MM.1S (cell line): ENCODE measurements around the gene POLR1B.
"Not testable (repeated sequence)": the region's sequence is repeated elsewhere in the genome, so short reads cannot be mapped to it uniquely, and the experiment has no call there.

ENCODE experiments used
- DNase-seq: peaks from one replicate; pipeline ENCODE4 v3.0.0-alpha.2; 2015
- H2AFZ ChIP-seq: fragments of 300-600 bp; sonication (generic); 2 replicates; pipeline ENCODE4 v1.6.0; 2016; ENCODE audit warnings: antibody characterized with exemption, low read length
- H3F3A ChIP-seq: fragments of 300-600 bp; sonication (generic); 2 replicates; pipeline ENCODE4 v1.6.1; 2016; ENCODE audit warnings: mild to moderate bottlenecking, antibody characterized with exemption, low read length, moderate library complexity, mixed read lengths; ENCODE audit not compliant: insufficient read depth
- H3K27ac ChIP-seq: fragments of 300-600 bp; sonication (generic); 2 replicates; pipeline ENCODE4 v1.5.1; 2016; ENCODE audit warnings: mild to moderate bottlenecking, low read length
- H3K27me3 ChIP-seq: fragments of 300-600 bp; sonication (generic); replicated peaks from 2 replicates; pipeline ENCODE4 v1.6.0; 2016; ENCODE audit warnings: low read length; ENCODE audit not compliant: insufficient read depth
- H3K36me3 ChIP-seq: fragments of 300-600 bp; sonication (generic); replicated peaks from 2 replicates; pipeline ENCODE4 v1.6.1; 2016; ENCODE audit warnings: mild to moderate bottlenecking, low read length, mixed read lengths; ENCODE audit not compliant: insufficient read depth
- H3K4me1 ChIP-seq: fragments of 300-600 bp; sonication (generic); 2 replicates; pipeline ENCODE4 v1.6.1; 2016; ENCODE audit warnings: low read length, mixed read lengths
- H3K4me2 ChIP-seq: fragments of 300-600 bp; sonication (generic); 2 replicates; pipeline ENCODE4 v1.6.0; 2016; ENCODE audit warnings: low read depth, low read length
- H3K4me3 ChIP-seq: fragments of 300-600 bp; sonication (generic); 2 replicates; pipeline ENCODE4 v1.5.1; 2016; ENCODE audit warnings: low read length, mixed read lengths
- H3K79me2 ChIP-seq: fragments of 300-600 bp; sonication (generic); 2 replicates; pipeline ENCODE4 v1.6.1; 2016; ENCODE audit warnings: mixed run types, low read length, mixed read lengths
- H3K9ac ChIP-seq: fragments of 300-600 bp; sonication (generic); 2 replicates; pipeline ENCODE4 v1.6.1; 2016; ENCODE audit warnings: low read length, mixed read lengths
- H3K9me2 ChIP-seq: fragments of 300-600 bp; sonication (generic); replicated peaks from 2 replicates; pipeline ENCODE4 v1.6.1; 2016; ENCODE audit warnings: mild to moderate bottlenecking, low read length, mixed read lengths; ENCODE audit not compliant: insufficient read depth
- H3K9me3 ChIP-seq: fragments of 300-600 bp; sonication (generic); replicated peaks from 2 replicates; pipeline ENCODE4 v1.6.1; 2016; ENCODE audit warnings: mild to moderate bottlenecking, low read length, mixed read lengths; ENCODE audit not compliant: insufficient read depth
- H4K20me1 ChIP-seq: fragments of 300-600 bp; sonication (generic); 2 replicates; pipeline ENCODE4 v1.6.1; 2016; ENCODE audit warnings: mild to moderate bottlenecking, low read length, moderate library complexity, mixed read lengths; ENCODE audit not compliant: insufficient read depth
- CTCF ChIP-seq: fragments of 300-600 bp; sonication (generic); IDR thresholded peaks from 2 replicates; pipeline ENCODE4 v1.5.1; 2016; ENCODE audit warnings: antibody characterized with exemption, low read length, mixed read lengths
- EZH2 ChIP-seq: fragments of 300-600 bp; sonication (generic); optimal IDR thresholded peaks from 2 replicates; pipeline ENCODE3; 2017; ENCODE audit warnings: low read depth, mild to moderate bottlenecking, antibody characterized with exemption, low read length, mixed read lengths
- EZH2phosphoT487 ChIP-seq: fragments of 300-600 bp; sonication (generic); IDR thresholded peaks from 2 replicates; pipeline ENCODE4 v1.6.1; 2018; ENCODE audit warnings: antibody characterized with exemption, low read length

The POLR1B gene

GRCh38 chr2:112530728-112531127, 11.5 kb upstream of the POLR1B start:
- no peak overlapping the region for H3K9ac ChIP-seq
- no peaks in the 10 kb centered on the region for H3K27me3 ChIP-seq
- TF ChIP-seq EZH2phosphoT487 (no peak), CTCF (no peak), EZH2 (no peak)
- no peaks in the 10 kb centered on the region for H4K20me1 ChIP-seq
- no peaks in the 10 kb centered on the region for H3K79me2 ChIP-seq
- no peaks in the 10 kb centered on the region for H3K9me2 ChIP-seq
- no peaks in the 10 kb centered on the region for H3K36me3 ChIP-seq
- H3K4me1 ChIP-seq, result no peaks in the 10 kb centered on the region
- no peak for DNase-seq
- H3K27ac ChIP-seq, result no peak overlapping the region
- no peak overlapping the region for H2AFZ ChIP-seq
- H3K4me3 ChIP-seq, result no peak overlapping the region
- H3F3A ChIP-seq, result no peaks in the 10 kb centered on the region
- H3K4me2 ChIP-seq, result no peak overlapping the region
- H3K9me3 ChIP-seq, result no peaks in the 10 kb centered on the region

- H3K4me3 ChIP-seq, result no peak overlapping the region
- H3K9ac ChIP-seq, result no peak overlapping the region
- TF ChIP-seq CTCF (no peak), EZH2phosphoT487 (no peak), EZH2 (no peak)
- no peak overlapping the region for H2AFZ ChIP-seq
- H3K79me2 ChIP-seq, result no peaks in the 10 kb centered on the region
- no peaks in the 10 kb centered on the region for H3K4me1 ChIP-seq
- no peak overlapping the region for H3K27ac ChIP-seq
- no peak for DNase-seq
- no peaks in the 10 kb centered on the region for H3K9me3 ChIP-seq
- H3K27me3 ChIP-seq, result no peaks in the 10 kb centered on the region
- no peaks in the 10 kb centered on the region for H3F3A ChIP-seq
- H3K9me2 ChIP-seq, result no peaks in the 10 kb centered on the region
- no peaks in the 10 kb centered on the region for H4K20me1 ChIP-seq
- no peaks in the 10 kb centered on the region for H3K36me3 ChIP-seq
- H3K4me2 ChIP-seq, result no peak overlapping the region
These were observed 7.4 kb upstream of the POLR1B start for GRCh38 chr2:112534826-112535225.

GRCh38 chr2:112536665-112537064, 5.6 kb upstream of the POLR1B start:
- not testable (repeated sequence) for H2AFZ ChIP-seq, DNase-seq, H3K27me3 ChIP-seq, H3K9me2 ChIP-seq, H3K36me3 ChIP-seq, H3K9me3 ChIP-seq, H3K79me2 ChIP-seq, H3K4me3 ChIP-seq, H4K20me1 ChIP-seq, H3K4me1 ChIP-seq, H3K9ac ChIP-seq, H3K4me2 ChIP-seq, H3K27ac ChIP-seq
- H3F3A ChIP-seq, result peaks cover 15% of the 10 kb centered on the region

DNA sequence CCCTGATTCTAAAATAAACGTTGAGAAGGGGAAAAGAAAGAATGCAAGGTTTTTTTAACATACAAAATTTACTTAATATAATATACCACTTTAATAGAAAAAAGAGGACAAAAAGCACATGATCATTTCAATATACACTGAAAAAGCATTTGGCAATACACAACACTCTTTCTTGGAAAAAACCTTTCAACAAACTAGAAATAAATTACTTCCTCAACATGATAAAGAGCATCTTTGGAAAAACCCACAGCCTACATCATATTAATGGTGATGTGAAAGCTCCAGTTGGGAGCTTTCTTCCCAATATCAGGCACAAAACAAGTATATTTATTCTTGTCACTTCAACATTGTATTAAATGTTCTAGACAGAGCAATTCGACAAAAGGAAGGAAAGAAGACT, 3.0 kb upstream of the POLR1B start:
- no peaks in the 10 kb centered on the region for H3K9me2 ChIP-seq
- no peak for TF ChIP-seq EZH2phosphoT487
- no peak for TF ChIP-seq CTCF
- no peak for TF ChIP-seq EZH2
- no peaks in the 10 kb centered on the region; the same call in 1 of the 2 replicates for H4K20me1 ChIP-seq
- no peak overlapping the region for H3K27ac ChIP-seq
- no peaks in the 10 kb centered on the region for H3K36me3 ChIP-seq
- peaks cover 21% of the 10 kb centered on the region for H3K79me2 ChIP-seq
- no peak overlapping the region for H3K4me3 ChIP-seq
- no peak overlapping the region for H2AFZ ChIP-seq
- no peak overlapping the region for H3K9ac ChIP-seq
- no peak for DNase-seq
- H3K4me2 ChIP-seq, result no peak overlapping the region
- H3K4me1 ChIP-seq, result peaks cover 9% of the 10 kb centered on the region; the same call in 1 of the 2 replicates
- no peaks in the 10 kb centered on the region for H3K9me3 ChIP-seq
- H3K27me3 ChIP-seq, result no peaks in the 10 kb centered on the region
- peaks cover 26% of the 10 kb centered on the region for H3F3A ChIP-seq
